SH-SY5Y (cell line): Measurements from ENCODE around the gene EPHA6.

ENCODE experiments used
- GATA2 ChIP-seq: IDR thresholded peaks from 2 replicates; pipeline ENCODE4 v1.6.1; 2011; ENCODE audit warnings: mild to moderate bottlenecking, low read depth, low read length
- GATA3 ChIP-seq: IDR thresholded peaks from 2 replicates; pipeline ENCODE4 v1.6.1; 2011; ENCODE audit warnings: low read depth, mild to moderate bottlenecking, low read length, moderate library complexity

EPHA6 gene

DNA sequence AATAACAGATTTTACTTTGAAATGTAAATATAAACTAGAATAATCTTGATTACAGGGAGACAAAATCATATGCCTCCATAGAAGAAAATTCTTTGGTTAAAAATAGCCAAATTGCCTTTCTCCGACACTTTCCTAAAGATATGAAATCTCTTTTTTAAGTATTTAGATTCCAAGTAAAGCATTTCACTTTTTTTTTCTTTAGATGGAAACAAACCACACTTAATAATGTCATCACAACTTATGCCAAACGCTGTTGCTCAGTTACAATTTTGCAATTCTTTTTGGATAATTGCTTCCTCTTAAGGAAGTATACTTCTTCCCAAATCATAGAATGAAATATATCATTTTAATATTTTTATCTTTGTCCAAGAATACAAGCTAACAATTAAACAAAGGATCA is 656.1 kb downstream of the EPHA6 start:
- no peak for TF ChIP-seq GATA3
- no peak for TF ChIP-seq GATA2

DNA sequence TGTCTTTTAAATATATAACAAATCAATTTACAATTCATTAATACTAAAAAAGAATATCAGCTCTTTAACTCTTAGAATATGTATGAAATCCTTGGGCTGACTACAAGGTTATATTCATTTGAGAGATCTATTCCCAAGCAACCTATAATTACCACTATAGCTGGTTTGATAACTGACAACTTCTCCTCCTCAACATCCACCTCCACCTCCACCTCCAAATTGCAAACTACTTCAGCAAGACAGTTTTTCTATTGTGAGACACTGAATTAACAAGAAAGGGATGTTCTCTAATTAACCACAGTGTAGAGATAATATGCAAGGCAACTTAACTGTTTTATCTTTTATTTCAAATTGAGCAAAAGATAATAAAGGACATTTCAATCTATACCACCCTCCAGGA is 665.3 kb downstream of the EPHA6 start:
- TF ChIP-seq GATA3 = no peak
- TF ChIP-seq GATA2 = no peak

DNA sequence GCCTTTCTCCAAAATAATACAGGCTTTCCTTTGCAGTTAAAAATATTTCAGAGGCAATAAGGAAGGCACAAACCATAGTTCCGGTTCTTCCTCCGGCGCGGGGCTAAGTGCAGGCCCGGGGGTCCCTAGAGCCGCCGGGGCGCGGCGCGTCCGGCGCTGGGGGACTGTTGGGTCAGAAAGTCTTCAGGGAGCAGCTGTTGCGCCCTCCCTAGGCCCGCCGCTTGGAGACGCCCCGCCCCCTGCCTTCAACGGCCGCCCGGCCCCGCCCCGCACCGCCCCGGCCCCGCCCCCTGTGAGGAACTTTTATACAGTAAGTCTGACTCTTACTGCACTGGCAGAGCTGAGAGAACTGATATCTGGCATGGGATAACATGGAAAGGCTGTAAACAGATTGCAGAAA is 667.0 kb downstream of the EPHA6 start:
- TF ChIP-seq GATA2 (no peak), GATA3 (no peak)

- TF ChIP-seq GATA2 = no peak
- no peak for TF ChIP-seq GATA3
These were observed 670.8 kb downstream of the EPHA6 start for GRCh38 chr3:97485206-97485605.

GRCh38 chr3:97487587-97487986 is 673.2 kb downstream of the EPHA6 start:
- TF ChIP-seq GATA3 = peak; percentile 90
- TF ChIP-seq GATA2 = peak; percentile 77; the same call in 1 of the 2 replicates

- TF ChIP-seq GATA2 (no peak), GATA3 (no peak)
These were observed 674.3 kb downstream of the EPHA6 start for GRCh38 chr3:97488741-97489140.

- TF ChIP-seq GATA2 = no peak
- no peak for TF ChIP-seq GATA3
These were observed 681.5 kb downstream of the EPHA6 start for GRCh38 chr3:97495896-97496295.

DNA sequence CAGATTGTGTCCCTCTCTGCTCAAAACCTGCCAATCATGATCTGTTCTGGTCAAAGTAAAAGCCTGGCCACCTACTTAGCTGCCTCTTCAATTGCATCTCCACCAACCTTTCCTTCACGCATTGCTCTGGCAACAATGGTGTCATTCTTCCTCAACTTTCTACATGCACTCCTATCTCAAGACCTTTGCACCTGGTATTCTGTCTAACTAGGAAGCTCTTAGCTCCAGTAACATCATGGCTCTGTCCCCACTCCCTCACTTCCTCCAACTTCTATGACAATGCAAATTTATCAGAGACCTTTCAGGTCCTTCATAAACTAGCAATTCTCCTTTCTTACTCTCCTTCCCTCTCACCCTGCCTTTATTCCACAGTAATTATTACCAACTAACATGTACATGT is 682.7 kb downstream of the EPHA6 start:
- TF ChIP-seq GATA3 (no peak), GATA2 (no peak)

DNA sequence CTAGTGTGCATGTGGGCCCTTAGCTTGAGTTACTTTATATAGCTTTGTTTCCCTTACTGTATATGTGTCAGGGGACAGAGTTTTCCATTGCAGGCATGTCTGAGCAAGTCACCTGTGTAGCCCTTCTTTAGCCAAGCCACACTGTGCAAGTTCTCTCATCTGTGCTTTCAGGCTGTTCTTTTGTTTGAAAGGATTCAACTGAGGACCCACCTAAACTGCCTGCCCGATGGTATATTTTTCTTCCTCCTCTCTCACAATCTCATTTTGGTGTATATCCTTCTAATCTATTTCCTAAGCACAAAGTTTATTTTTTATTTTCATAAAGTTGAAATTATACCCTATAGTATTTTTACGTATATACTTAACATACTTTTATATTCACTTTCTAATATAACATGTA is 690.1 kb downstream of the EPHA6 start:
- no peak for TF ChIP-seq GATA2
- no peak for TF ChIP-seq GATA3

- TF ChIP-seq GATA2 (no peak), GATA3 (no peak)
These were observed 696.4 kb downstream of the EPHA6 start for GRCh38 chr3:97510795-97511194.

DNA sequence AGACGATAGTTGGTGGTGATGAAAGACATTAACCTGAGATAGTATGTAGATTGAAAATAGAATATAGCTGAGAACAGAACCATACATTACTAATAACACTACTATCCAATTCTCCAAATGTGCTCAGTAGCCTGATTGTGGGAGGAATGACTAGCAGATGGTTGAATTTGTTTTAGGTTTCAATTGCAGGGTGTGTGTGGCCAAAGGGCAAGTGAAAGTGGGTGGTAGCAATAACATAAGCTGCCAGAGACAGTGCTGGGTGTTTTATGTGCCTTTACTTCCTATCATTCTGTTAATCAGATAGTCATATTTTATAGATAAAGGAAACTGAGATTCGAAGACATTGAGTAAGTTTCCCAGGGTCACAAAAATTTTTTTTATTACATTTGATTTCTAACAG is 700.7 kb downstream of the EPHA6 start:
- TF ChIP-seq GATA2 (no peak), GATA3 (no peak)

GRCh38 chr3:97530691-97531090 is 716.3 kb downstream of the EPHA6 start:
- TF ChIP-seq GATA3 = no peak
- TF ChIP-seq GATA2 = no peak

DNA sequence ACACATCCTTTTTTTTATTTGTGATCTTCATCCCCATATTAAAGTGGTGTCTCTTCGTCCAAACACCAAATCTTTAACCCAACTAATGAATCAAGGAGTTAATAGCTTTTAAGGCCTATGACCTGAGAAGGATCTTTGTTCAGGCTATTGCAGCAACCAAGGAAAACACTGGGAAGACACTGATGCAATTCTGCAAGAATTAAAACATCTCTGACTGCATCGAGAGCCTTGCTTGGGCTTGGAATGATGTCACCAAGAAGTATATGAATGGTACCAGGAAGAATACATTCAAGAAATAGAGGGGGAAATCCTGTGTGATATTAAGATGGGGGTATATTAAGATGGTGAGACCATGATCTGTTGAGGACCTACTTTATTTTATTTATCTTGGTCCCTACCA is 736.0 kb downstream of the EPHA6 start:
- no peak for TF ChIP-seq GATA3
- TF ChIP-seq GATA2 = no peak

DNA sequence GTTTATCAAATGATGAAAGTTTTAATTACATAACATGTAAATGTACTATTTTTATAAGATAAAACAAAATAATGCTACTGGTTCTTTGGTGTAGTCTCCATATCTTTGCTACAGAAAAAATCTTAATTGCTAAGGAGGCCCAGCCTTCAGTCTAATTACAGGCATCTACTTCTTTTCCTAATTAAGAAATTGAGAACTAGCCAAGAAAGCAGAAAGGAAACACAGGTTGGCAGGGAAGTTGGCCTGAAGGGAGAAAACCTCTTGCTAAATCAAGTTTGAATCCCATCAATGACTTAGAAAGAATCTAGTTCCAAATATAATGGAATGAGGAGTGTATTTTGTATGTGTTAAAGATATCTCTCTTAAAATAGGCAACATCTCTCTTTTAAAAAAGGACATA is 737.8 kb downstream of the EPHA6 start:
- no peak for TF ChIP-seq GATA3
- no peak for TF ChIP-seq GATA2

DNA sequence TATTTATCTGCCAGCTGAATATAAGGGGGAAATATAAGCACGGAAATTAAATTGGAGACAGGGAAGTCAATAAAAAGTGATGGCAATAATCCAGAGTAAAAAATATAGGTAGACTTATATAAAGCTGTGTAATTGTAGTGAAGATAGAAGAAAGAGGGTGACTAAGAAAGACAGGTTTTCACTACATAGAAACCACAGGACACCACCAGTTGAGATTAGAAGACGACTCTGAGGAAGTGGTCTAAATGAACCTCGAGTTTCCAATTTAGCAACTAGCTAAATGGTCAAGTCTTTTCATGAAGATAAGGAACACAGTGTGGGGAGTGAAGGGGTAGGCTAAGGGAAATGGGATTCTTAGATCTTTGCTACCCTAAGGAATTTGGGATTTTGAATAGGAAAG is 761.3 kb downstream of the EPHA6 start:
- TF ChIP-seq GATA3 = no peak
- TF ChIP-seq GATA2 = no peak

DNA sequence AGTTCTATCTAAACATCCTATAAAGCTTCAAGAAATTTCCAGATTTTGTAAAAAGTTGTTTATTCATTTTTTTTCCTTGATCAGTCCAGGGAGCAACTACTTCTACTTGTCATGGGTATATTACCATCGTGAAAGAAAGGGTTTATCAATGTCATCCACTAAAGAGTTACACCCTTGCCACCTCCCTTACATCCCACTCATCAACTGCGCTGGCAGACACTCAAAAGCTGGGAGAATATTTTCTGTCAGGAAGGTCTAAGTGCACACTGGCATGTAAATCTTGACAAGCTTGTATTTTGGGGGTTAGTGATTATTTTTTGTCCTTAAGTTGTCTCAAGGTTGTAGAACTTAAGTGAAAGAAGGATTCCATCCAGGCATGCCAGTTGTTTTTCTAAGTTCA is 761.8 kb downstream of the EPHA6 start:
- TF ChIP-seq GATA2 (no peak), GATA3 (no peak)

DNA sequence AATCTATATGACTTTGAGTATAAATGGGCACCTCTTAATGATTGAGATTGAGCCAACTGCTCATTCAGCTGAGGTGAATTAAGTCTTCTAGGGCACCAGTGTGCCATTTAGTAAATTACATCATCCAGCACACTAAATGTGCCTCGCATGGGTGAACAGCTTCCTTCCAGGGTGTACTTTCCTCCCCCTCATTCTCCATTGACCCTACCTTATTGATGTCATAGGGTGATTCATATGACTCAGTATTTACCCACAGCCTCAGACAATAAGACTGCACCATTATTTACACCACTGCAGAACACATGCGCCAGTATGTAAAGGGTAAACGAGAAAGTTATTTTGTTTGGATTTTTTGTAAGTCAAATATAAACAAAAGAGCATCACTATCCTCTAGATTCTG is 765.0 kb downstream of the EPHA6 start:
- TF ChIP-seq GATA3 (no peak), GATA2 (no peak)

GRCh38 chr3:97610626-97611025 is 796.2 kb downstream of the EPHA6 start:
- TF ChIP-seq GATA3 = no peak
- TF ChIP-seq GATA2 = no peak

GRCh38 chr3:97612632-97613031 is 798.2 kb downstream of the EPHA6 start:
- TF ChIP-seq GATA2 = no peak
- TF ChIP-seq GATA3 = no peak
